ENCODE results near the gene ADAP1. TPM values are rescaled to one million over a fixed set of nuclear protein-coding genes. Genes with fewer than 3 reads are reported as not detected.

The ADAP1 gene
- total RNA-seq, 2 experiments from 2014 or later: 6.8 to 7.2 TPM

DNA sequence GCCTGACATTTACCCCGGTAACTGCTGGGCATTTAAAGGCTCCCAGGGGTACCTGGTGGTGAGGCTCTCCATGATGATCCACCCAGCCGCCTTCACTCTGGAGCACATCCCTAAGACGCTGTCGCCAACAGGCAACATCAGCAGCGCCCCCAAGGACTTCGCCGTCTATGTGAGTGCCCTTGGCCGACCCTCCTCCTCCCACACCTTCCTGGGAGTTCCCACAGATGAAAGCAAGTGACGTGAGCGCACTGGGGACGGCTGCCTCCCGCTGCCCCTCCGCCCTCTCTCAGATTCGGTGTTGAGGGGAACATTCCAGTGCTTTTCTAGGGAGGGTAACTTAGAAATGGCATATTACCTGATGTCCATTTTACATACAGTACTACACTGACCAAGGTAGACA, 85.1 kb downstream of the ADAP1 start:
- no peaks in the 10 kb centered on the region for H3K9me3 Mint-ChIP-seq
- CTCF ChIA-PET: no interaction called here

DNA sequence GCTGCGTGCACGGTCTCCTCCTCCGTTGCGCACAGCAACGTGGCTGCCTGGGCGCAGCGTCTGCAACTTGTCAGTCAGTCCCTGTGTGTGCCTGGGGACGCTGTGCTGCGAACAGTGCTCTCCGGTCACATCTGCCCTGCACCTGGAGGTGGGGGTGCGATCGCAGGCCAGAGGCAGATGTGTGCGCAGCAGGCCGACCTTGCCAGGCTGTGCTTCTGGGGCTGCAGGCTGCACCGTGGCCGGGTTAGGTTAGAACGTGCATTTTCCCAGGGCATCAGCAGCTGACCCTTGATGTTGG, 86.3 kb downstream of the ADAP1 start:
- no peak overlapping the region for H3K27ac ChIP-seq (ENCODE audit: low read depth in 1 of 2, low read length in 2 of 2)
- intact Hi-C loops (cut with DNase I, micrococcal nuclease): no loop called here
- Mint-ChIP-seq H3K4me1 (ENCODE audit: low read depth) (peaks cover 2% of the 10 kb centered on the region), H3K36me3 (ENCODE audit: low read depth) (peaks cover 78% of the 10 kb centered on the region), H3K9me3 (no peaks in the 10 kb centered on the region), H3K27me3 (no peaks in the 10 kb centered on the region), H3K4me3 (no peak overlapping the region), H3K27ac (no peak overlapping the region)
- peaks cover under 1% of the 10 kb centered on the region for H3K4me1 ChIP-seq (ENCODE audit: insufficient read depth, low read length)
- no peak overlapping the region for H3K4me3 ChIP-seq (ENCODE audit: low read length)
- DNase-seq (no peak), ATAC-seq (ENCODE audit: poor library complexity) (no peak)
- H3K9me3 ChIP-seq (ENCODE audit: control insufficient read depth in 1 of 2, insufficient read depth in 1 of 2, low read length in 2 of 2): no peaks in the 10 kb centered on the region
- no peaks in the 10 kb centered on the region for H3K27me3 ChIP-seq (ENCODE audit: control insufficient read depth in 1 of 2, insufficient read depth in 2 of 2, low read length in 2 of 2)
- TF ChIP-seq, protein P1, sequence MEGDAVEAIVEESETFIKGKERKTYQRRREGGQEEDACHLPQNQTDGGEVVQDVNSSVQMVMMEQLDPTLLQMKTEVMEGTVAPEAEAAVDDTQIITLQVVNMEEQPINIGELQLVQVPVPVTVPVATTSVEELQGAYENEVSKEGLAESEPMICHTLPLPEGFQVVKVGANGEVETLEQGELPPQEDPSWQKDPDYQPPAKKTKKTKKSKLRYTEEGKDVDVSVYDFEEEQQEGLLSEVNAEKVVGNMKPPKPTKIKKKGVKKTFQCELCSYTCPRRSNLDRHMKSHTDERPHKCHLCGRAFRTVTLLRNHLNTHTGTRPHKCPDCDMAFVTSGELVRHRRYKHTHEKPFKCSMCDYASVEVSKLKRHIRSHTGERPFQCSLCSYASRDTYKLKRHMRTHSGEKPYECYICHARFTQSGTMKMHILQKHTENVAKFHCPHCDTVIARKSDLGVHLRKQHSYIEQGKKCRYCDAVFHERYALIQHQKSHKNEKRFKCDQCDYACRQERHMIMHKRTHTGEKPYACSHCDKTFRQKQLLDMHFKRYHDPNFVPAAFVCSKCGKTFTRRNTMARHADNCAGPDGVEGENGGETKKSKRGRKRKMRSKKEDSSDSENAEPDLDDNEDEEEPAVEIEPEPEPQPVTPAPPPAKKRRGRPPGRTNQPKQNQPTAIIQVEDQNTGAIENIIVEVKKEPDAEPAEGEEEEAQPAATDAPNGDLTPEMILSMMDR (IDR thresholded peaks at IDR 0.05): no peak
- ChIA-PET POLR2A (no interaction called here), CTCF (no interaction called here)
- H3K36me3 ChIP-seq (ENCODE audit: insufficient read depth, low read length): peaks cover 52% of the 10 kb centered on the region

More for the DNA sequence above, 85.1 kb downstream of the ADAP1 start:
- peaks cover 73% of the 10 kb centered on the region for H3K36me3 Mint-ChIP-seq (ENCODE audit: low read depth)
- TF ChIP-seq, protein P1 (IDR thresholded peaks at IDR 0.05): no peak
- H3K27ac ChIP-seq (ENCODE audit: low read depth in 1 of 2, low read length in 2 of 2): no peak overlapping the region
- H3K27me3 ChIP-seq (ENCODE audit: control insufficient read depth in 1 of 2, insufficient read depth in 2 of 2, low read length in 2 of 2): no peaks in the 10 kb centered on the region
- no peak overlapping the region for H3K4me3 ChIP-seq (ENCODE audit: low read length)
- intact Hi-C loops (cut with DNase I, micrococcal nuclease): no loop called here
- peaks cover 10% of the 10 kb centered on the region for H3K4me1 Mint-ChIP-seq (ENCODE audit: low read depth)
- no peak for DNase-seq
- H3K27me3 Mint-ChIP-seq: no peaks in the 10 kb centered on the region
- H3K4me3 Mint-ChIP-seq: no peak overlapping the region
- H3K9me3 ChIP-seq (ENCODE audit: control insufficient read depth in 1 of 2, insufficient read depth in 1 of 2, low read length in 2 of 2): no peaks in the 10 kb centered on the region
- peaks cover 48% of the 10 kb centered on the region for H3K36me3 ChIP-seq (ENCODE audit: insufficient read depth, low read length)
- no peak overlapping the region for H3K27ac Mint-ChIP-seq
- no peak for ATAC-seq (ENCODE audit: poor library complexity)
- POLR2A ChIA-PET: no interaction called here
- H3K4me1 ChIP-seq (ENCODE audit: insufficient read depth, low read length): peaks cover 10% of the 10 kb centered on the region

DNA sequence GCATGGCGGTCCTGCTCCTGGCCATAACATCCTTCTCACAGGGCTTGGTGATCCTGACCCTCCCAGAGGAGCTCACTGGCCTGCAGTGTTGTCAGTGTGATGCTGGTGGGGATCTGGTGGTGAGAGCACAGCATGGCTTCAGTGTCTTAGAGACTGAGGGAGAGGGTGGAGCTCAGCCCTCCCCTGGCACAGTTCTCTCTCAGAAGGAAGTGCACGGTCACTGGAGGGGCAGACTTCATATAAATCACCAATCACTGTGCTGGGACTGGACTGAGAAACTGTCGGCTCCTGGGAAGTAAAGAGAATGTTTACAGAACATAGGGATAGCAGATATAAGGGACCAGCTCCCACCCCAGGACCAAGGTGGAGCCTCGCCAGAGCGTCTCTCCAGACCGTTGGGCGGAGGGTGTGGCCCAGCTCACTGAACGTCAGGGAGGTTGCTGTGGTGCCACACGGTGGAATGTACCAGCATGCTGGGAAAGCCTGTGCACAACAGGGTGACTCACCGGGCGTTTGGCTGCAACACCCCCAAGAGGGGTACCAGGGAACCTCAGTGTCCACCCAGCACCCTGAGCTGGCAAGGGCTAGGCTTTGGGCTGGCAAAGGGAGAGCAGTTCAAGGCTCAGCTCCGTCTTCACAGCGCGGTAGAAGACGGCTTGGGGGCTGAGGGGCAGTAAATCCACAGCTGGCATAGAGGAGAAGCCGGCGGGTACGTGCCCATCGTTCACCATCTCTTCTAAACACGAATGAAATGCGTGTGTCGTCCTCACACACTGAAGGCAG, 86.9 kb downstream of the ADAP1 start:
- no peaks in the 10 kb centered on the region for H3K27me3 Mint-ChIP-seq
- no peaks in the 10 kb centered on the region for H3K4me1 Mint-ChIP-seq (ENCODE audit: low read depth)
- peaks cover 51% of the 10 kb centered on the region for H3K36me3 ChIP-seq (ENCODE audit: insufficient read depth, low read length)
- H3K27ac Mint-ChIP-seq: no peak overlapping the region
- ChIA-PET CTCF (interaction anchor here (0.6 kb wide), 1 partner anchor 81 kb away, joined by 3 read pairs; no protein-coding TSS in a partner anchor), POLR2A (no interaction called here)
- no peak overlapping the region for H3K27ac ChIP-seq (ENCODE audit: low read depth in 1 of 2, low read length in 2 of 2)
- no peak overlapping the region for H3K4me3 ChIP-seq (ENCODE audit: low read length)
- no peak for ATAC-seq (ENCODE audit: poor library complexity)
- intact Hi-C loops (cut with DNase I, micrococcal nuclease): no loop called here
- no peak for DNase-seq
- H3K36me3 Mint-ChIP-seq (ENCODE audit: low read depth): peaks cover 75% of the 10 kb centered on the region
- no peaks in the 10 kb centered on the region for H3K9me3 Mint-ChIP-seq
- TF ChIP-seq, protein P1 (IDR thresholded peaks at IDR 0.05): no peak
- H3K4me3 Mint-ChIP-seq: no peak overlapping the region
- H3K4me1 ChIP-seq (ENCODE audit: insufficient read depth, low read length): no peaks in the 10 kb centered on the region
- no peaks in the 10 kb centered on the region for H3K9me3 ChIP-seq (ENCODE audit: control insufficient read depth in 1 of 2, insufficient read depth in 1 of 2, low read length in 2 of 2)
- H3K27me3 ChIP-seq (ENCODE audit: control insufficient read depth in 1 of 2, insufficient read depth in 2 of 2, low read length in 2 of 2): no peaks in the 10 kb centered on the region
